ENCODE measurements around the gene ZNF428.

The ZNF428 gene

DNA sequence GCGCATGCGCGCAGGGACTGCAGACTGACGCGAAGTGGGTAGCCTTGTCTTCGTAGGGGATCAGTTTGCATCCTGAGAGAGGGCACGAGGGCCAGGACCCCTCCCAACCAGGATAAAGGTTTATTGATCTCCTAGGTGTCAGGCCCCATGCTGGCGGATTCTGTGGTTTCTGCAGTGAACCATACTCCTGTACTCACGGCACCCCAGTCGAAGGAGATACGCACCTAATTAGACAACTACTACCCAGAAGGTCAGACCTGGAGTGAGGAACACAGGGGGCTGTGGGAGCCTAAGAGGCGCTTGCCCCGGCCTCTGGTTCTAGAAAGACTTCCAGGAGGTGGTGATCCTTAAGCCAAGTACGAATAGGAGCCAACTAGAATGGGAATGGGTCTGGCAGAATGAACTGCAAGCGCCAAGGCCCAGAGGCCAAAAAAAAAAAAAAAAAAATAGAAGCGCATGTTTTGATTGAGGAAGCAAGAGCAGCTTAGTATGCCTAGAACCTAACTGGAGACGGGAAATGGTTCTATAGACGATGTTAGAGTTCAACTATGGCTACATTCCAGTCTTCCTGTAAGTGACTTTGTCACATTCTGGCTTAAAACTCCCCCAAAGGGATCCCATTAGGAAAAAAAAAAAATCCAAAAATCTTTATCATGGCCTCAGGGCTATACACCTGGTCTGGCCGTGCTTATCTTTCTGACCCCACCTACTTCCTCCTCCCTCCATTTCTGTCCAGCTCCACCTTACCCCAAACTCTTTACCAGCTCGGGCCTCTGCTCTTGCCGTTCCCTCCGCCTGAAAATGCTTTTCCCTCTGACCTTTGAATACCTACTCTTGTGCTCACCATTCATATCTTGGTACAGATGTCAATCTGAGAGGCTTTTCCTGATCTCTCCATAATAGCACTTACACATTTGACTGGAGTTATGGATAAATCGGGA, 902 bp upstream of the ZNF428 start:
- DNase-seq (ENCODE audit: low read depth): no peak
- H3K4me3 ChIP-seq (ENCODE audit: control insufficient read depth, low read depth, low read length): peak overlapping the region; percentile 87
- TF ChIP-seq CTCF (conservative IDR thresholded peaks at IDR 0.05; ENCODE audit: control insufficient read depth, insufficient read depth, low read depth, low read length): no peak

- DNase-seq (ENCODE audit: low read depth): peak; percentile 34
- TF ChIP-seq CTCF (conservative IDR thresholded peaks at IDR 0.05; ENCODE audit: control insufficient read depth, insufficient read depth, low read depth, low read length): no peak
- H3K4me3 ChIP-seq (ENCODE audit: control insufficient read depth, low read depth, low read length): peak overlapping the region; percentile 87
These were observed 538 bp downstream of the ZNF428 start for GRCh38 chr19:43618921-43619261.

DNA sequence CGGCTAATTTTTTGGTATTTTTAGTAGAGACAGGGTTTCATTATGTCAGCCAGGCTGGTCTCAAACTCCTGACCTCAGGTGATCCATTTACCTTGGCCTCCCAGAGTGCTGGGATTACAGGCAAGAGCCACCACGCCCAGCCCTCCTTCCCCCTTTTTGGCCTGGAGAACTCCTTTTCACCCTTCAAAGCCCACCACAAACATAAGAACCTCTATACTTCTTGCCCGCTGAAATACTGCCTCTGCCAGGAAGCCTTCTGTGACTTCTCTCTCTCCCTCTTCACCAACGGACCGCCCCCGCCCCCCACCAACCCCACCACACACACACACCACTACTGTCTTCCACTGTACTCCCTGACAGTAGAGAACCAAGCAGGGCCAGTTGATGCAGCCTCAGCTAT, 2.5 kb downstream of the ZNF428 start:
- TF ChIP-seq CTCF (conservative IDR thresholded peaks at IDR 0.05; ENCODE audit: control insufficient read depth, insufficient read depth, low read depth, low read length): no peak
- H3K4me3 ChIP-seq (ENCODE audit: control insufficient read depth, low read depth, low read length): no peak overlapping the region
- DNase-seq (ENCODE audit: low read depth): no peak

- TF ChIP-seq CTCF (conservative IDR thresholded peaks at IDR 0.05; ENCODE audit: control insufficient read depth, insufficient read depth, low read depth, low read length): no peak
- DNase-seq (ENCODE audit: low read depth): no peak
- H3K4me3 ChIP-seq (ENCODE audit: control insufficient read depth, low read depth, low read length): no peak overlapping the region
These were observed 3.1 kb downstream of the ZNF428 start for GRCh38 chr19:43616306-43616705.

GRCh38 chr19:43612374-43612773, 7.1 kb downstream of the ZNF428 start:
- TF ChIP-seq CTCF (conservative IDR thresholded peaks at IDR 0.05; ENCODE audit: control insufficient read depth, insufficient read depth, low read depth, low read length): no peak
- no peak for DNase-seq (ENCODE audit: low read depth)
- H3K4me3 ChIP-seq (ENCODE audit: control insufficient read depth, low read depth, low read length): no peak overlapping the region

GRCh38 chr19:43611788-43612187, 7.6 kb downstream of the ZNF428 start, which contains the start of gene SRRM5:
TSS of gene SRRM5 (plus strand) at chr19:43612088. CDS start at chr19:43612122, 34 bp downstream.
- DNase-seq (ENCODE audit: low read depth): no peak
- TF ChIP-seq CTCF (conservative IDR thresholded peaks at IDR 0.05; ENCODE audit: control insufficient read depth, insufficient read depth, low read depth, low read length): no peak
- no peak within 1 kb of the TSS for H3K4me3 ChIP-seq (ENCODE audit: control insufficient read depth, low read depth, low read length)
